M059J (cell line): ENCODE results near the gene NPFF. TPM values are rescaled to one million over a fixed set of nuclear protein-coding genes. Genes with fewer than 3 reads are reported as not detected.

Experiments used
- DNase-seq: peaks from one replicate; pipeline ENCODE4 v3.0.0-alpha.2; 2012; ENCODE audit warnings: low read depth
- total RNA-seq: library from RNA; depleted of rRNA; stranded (reverse); fragments of >200 nt; shearing (Covaris generic); gene quantifications from 2 replicates; pipeline ENCODE4 v1.2.3, GENCODE V29; 2014; rRNA removed

NPFF gene
- total RNA-seq, 1 experiment from 2014 or later = not detected

GRCh38 chr12:53476769-53477209, 30.5 kb downstream of the NPFF start:
- DNase-seq = no peak

GRCh38 chr12:53474819-53475218, 32.5 kb downstream of the NPFF start:
- no peak for DNase-seq

- DNase-seq = no peak
Measured at GRCh38 chr12:53474077-53474476, 33.2 kb downstream of the NPFF start.

- DNase-seq = no peak
Measured at GRCh38 chr12:53472056-53472582, 35.2 kb downstream of the NPFF start.

GRCh38 chr12:53468282-53468681, 39.0 kb downstream of the NPFF start:
- DNase-seq = no peak

- DNase-seq = no peak
Measured at GRCh38 chr12:53467880-53468279, 39.4 kb downstream of the NPFF start.

GRCh38 chr12:53467082-53467481, 40.2 kb downstream of the NPFF start:
- no peak for DNase-seq

GRCh38 chr12:53466640-53467039, 40.6 kb downstream of the NPFF start:
- no peak for DNase-seq

- DNase-seq = no peak
Measured at GRCh38 chr12:53465679-53466078, 41.6 kb downstream of the NPFF start.

GRCh38 chr12:53464685-53465418, 42.4 kb downstream of the NPFF start:
- no peak for DNase-seq

GRCh38 chr12:53463802-53464560, 43.3 kb downstream of the NPFF start:
- no peak for DNase-seq

GRCh38 chr12:53462935-53463334, 44.3 kb downstream of the NPFF start:
- no peak for DNase-seq

GRCh38 chr12:53461591-53461990, 45.7 kb downstream of the NPFF start:
- DNase-seq = no peak

- DNase-seq = no peak
Measured at GRCh38 chr12:53461059-53461458, 46.2 kb downstream of the NPFF start.

- DNase-seq = no peak
Measured at GRCh38 chr12:53459097-53459496, 48.2 kb downstream of the NPFF start.

Other genes starting within 250 kb of the NPFF start
- 2.9 and 9.0 TPM in 2 replicates for gene ESPL1, start 239.2 kb downstream of the NPFF start, total RNA-seq
- 404 and 498 TPM in 2 replicates for gene PFDN5, start 211.9 kb downstream of the NPFF start, total RNA-seq
- gene MYG1, start 207.8 kb downstream of the NPFF start, total RNA-seq = 43.6 and 53.1 TPM in 2 replicates
- gene AAAS, start 185.9 kb downstream of the NPFF start, total RNA-seq = 34.7 and 51.6 TPM in 2 replicates
- gene SP7, start 171.1 kb downstream of the NPFF start, total RNA-seq = not detected in 2 replicates
- 26.2 and 41.5 TPM in 2 replicates for gene SP1, start 127.3 kb downstream of the NPFF start, total RNA-seq
- gene AMHR2, start 83.6 kb downstream of the NPFF start, total RNA-seq = not detected in 2 replicates
- 145 and 146 TPM in 2 replicates for gene PRR13, start 65.8 kb downstream of the NPFF start, total RNA-seq
- gene PCBP2, start 55.4 kb downstream of the NPFF start, total RNA-seq = 90.2 and 194 TPM in 2 replicates
- gene MAP3K12, start 8.0 kb downstream of the NPFF start, total RNA-seq = 5.6 and 7.7 TPM in 2 replicates
- 29.4 and 31.7 TPM in 2 replicates for gene TARBP2, start 6.2 kb downstream of the NPFF start, total RNA-seq
- gene ATF7, start 118.9 kb upstream of the NPFF start, total RNA-seq = 8.0 and 11.9 TPM in 2 replicates
- gene ATP5MC2, start 168.6 kb upstream of the NPFF start, total RNA-seq = 206 and 387 TPM in 2 replicates
- 28.3 and 47.3 TPM in 2 replicates for gene CALCOCO1, start 220.0 kb upstream of the NPFF start, total RNA-seq
- not detected in 2 replicates for gene CISTR, start 244.5 kb upstream of the NPFF start, total RNA-seq